CD4-positive, alpha-beta T cell treated with Interleukin-21 for 1 hour (primary cell): ENCODE measurements around the gene NOG.

Experiments used
- DNase-seq: peaks from one replicate; pipeline ENCODE4 v3.0.0-alpha.2; 2020

The NOG gene

DNA sequence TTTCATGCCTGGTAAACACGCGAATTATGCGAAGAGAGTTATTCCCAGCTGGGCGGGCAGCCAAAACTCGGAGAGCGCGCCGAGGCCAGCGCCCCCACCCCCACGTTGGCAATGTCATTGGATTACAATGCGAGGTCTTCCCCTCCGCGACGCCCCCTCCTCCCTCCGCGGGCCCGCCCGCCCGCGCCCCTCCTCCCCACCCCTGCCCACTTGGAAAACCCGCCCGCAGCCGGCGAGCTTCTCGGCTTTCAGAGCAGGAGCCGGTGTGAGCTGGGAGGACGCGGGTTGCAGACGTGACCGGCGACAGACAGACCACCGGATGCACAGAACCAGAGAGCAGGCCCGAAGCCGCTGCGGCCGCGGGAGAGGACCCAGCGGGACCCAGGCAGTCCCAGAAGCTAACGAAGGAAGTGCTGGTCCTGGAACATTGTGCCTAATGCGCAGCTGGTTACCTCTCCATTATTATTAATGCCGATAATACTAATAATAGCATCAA, 4.0 kb downstream of the NOG start:
- DNase-seq = no peak

DNA sequence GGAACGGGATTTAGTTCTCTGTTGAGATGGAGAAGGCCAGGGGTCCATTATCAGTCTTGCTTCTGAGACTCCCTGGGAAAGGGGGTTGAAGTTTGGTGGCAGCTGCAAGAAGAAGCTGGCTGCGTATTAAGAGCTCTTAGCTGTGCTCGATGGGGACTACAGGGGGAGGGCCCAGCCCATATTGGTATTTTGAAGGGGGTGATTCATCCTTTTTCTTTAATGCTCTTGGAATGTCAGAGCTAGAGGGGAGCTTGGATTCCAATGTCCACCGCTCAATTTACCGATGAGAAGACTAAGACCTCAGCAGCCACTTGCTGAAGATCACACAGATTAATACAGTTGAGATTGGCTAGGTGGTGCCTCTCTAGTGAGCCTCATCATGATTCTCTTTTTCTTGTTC, 5.0 kb downstream of the NOG start:
- DNase-seq = no peak

DNA sequence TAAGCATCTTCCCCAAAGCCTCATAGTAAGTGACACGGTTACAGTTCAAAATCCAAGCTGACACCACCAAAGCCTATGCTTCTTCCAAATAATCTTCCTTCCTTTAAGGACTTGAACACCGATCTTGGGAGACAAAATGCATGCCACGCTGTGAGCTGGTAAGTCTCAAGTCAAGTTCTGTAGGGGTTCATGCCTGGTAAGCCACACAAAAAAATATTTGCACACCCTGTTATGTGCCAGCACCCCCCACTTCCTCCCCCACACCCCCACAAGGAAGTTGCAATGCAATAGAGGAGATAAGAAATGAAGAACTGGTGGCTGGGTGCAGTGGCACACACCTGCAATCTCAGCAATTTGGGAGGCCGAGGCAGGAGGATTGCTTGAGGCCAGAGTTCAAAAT, 5.6 kb downstream of the NOG start:
- no peak for DNase-seq

DNA sequence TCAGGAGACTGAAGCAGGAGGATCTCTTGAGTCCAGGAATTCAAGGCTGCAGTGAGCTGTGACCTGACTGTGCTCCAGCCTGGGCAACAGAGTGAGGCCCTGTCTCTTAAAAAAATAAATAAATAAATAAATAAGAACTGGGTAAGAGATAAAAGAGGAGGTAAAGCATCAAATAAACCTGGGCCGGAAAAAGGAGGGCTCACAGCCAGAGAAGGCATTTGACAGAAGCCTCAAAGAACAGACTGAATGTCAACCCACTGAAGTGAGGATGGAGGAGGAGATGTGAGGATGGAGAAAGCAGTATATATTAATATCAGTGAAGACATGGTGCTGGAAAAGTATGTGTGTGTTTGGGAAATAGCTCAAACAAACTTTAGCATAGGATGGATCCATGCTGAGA, 6.1 kb downstream of the NOG start:
- no peak for DNase-seq

DNA sequence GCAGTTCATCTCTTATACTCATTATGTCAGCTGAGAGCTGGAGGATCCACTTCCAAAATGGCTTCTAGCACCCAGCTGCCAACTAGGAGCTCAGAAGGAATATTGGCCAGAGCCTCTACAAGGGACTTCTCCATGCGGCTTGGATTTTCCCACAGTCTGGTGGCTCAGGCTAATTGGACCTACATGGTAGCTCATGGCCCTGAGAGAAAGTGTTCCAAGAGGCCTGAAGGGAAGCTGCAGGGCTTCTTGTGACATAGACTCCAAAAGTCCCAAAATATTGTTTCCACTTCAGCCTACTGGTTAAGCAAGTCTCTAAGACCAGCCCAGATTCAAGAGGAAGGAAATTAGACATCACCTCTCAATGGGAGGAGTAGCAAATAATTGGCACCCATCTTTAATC, 6.8 kb downstream of the NOG start:
- no peak for DNase-seq

DNA sequence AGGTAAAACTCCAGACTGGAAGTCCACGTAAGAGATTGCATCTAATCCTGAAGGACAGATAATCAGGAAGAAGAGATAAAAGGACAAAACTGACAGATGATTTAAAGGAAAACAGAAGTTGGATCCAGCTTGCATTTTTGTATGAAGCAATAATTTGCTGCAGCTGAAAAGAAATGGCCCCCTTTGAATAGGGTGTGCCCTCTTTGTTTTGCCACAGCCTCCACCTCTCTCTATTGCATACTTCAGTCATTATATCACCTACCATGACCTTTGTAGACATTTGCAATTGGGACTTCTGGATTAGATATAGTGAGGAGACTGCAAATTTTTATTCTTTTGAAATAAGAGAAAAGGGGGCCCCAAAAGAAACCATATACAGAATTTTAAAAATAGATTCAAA, 8.1 kb downstream of the NOG start:
- no peak for DNase-seq

DNA sequence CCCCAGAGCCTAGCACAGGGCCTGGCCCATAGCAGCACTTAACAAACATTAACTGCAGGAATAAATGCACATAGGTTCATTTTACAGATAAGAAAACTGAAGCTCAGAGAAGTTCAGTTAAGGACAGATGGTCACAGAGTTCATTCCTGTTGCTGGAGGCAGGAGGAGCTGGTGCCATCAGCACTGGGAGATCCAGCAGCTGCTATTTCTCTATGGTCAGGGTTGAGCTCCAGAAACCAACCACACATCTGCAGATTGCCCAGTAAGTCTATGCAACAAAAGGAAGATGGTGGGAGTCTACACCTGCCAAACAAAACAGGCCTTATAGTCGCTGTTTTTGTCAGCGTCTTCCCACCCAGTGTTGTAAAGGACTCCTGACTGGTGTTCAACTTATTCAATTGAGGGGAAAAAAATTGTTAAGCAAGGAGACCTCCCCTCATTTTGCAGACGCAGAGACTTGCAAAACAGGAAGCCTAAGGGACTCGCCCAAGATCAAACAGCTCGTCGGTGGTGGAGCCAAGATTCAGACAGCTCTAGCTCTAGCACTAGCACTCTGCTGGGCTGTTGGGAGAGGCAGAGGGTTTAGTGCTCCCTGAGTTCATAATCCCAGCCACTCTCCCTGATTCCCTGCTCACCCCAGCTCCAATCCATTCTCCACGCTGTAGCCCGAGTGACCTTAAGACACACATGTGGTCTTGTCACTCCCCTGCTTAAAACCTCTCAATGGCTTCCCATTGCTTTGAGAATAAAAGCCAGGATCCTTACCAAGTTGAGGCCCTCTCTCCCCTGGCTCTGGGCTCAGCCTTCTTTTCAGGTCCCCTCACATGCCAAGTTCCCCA, 9.0 kb downstream of the NOG start:
- peak; percentile 19 for DNase-seq

DNA sequence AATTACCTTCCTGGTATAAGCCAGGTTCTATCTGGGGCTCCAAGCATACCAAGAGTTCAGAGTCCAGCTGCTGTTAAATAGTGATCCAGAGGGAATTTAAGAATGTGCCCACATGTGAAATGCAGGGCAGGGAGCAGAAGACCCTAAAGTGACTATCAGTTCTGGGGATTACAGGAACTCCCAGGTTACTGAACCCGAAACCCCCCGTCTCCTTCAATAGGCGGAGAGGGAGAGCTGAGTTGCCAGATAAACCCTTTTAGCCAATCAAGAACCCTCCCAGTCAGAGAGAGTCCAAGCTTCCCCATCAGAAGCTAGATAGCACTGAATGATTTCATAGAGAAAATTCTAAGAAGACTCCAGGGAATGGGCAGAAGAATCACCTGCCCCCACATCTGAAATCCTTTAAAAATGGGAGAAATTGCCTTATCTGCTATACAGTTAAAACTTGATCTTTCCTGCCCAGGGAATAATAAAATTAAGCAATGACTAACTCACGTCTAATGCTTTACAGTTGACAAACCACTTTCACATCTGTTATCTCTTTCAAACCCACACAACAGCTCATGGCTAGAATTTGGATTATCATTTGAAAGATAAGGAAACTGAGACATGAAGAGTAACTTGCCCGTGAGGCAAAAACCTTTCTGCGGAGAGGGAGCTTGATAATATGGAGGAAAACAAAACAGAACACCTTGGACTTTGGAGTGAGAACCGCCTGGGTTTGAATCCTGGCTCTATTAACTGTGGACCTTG, 10.2 kb downstream of the NOG start:
- no peak for DNase-seq

DNA sequence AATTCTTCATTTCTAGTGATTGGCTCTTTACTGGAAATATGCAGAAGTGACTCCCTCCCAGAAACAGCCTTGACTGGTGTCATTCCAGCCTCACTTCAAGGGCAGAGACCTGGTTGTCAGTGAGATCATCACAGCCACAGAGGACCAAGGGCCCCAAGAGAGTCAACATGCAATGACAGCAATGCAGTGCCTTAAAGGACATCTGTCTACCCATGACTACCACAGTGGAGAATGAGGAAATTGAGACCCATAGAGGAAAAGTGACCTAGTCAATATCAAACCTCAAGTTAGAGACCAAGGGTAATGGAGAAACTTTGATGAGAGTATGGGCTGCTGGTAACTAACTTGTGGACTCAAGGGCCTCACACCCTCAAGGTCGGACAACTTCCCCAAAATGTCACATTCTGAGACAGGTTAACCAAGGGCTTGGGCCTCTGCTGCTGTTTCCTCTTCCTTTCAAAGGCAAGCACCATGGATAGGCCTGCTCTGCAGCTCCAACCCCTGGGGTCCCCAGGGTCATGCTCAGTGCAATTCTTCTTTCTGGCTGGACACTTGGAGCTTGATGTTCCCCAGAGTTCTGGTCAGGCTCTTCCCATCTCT, 11.3 kb downstream of the NOG start:
- DNase-seq = no peak

DNA sequence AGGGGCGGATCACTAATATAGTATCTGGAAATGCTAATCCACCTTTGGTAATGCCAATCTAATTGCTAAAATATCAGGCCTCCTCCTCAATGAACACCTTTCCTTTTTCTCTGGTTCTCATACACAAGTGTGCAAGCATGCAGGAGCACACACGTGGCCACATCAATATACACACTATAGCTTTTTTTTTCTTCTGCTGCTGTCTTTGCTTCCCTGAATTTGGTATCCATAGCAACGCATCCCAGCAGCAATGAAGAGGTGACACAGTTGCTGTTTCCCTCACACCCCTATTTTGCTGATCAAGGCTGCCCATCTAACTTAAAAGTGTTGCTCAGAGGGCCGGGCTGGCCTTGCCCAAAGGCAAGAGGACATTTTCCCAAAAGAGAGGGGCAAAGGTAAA, 15.4 kb downstream of the NOG start:
- no peak for DNase-seq

DNA sequence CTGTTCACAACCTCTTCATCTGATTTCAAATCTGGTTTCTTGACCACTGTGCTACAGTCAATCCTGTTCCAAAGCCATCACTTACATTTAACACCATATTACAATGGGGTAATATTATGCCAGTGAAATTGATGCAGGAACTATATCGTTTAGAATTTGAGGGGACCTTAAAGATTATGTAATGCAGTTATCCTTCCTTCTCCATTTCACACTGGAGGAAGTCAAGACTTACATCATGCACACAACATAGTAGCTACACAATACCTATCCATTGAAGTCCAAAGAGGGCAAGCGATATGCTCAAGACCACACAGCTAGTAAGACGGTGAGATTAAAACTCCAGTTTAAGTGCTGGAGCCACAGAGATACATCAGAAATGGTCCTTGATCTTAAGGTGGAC, 16.8 kb downstream of the NOG start:
- no peak for DNase-seq

DNA sequence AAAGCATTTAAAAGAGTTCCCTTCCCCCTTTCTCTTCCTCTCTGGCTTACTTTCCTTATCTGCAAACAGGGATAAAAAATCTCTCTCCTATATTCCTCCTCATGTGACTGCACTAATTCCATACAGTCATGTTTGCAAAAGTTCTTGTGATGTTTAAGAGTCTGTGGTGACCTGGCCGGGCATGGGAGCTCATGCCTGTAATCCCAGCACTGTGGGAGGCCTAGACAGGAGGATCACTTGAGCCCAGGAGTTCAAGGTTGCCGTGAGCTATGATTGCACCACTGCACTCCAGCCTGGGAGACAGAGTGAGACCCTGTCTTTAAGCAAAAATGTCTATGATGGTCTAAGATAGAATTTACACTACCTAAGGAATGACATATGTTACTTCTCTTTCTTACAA, 19.6 kb downstream of the NOG start:
- DNase-seq = no peak

DNA sequence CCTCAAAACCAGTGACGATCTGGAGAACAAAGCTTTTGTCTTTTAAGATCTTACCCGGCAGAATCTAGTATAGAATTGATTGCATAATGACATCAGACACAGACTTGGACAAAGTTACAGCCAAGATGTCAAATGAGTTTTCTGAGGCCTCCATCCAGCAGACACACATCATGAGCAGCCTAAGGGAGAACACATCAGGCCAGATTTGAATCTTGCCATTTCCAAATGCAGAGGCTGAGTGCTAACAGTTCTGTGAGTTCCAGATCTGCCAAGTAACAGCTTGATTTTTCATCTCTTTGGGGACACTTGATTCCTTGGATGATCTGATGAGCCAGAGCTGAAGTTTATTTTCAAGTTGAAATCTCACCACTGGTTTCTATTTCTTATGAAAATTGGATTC, 21.0 kb downstream of the NOG start:
- DNase-seq = no peak

DNA sequence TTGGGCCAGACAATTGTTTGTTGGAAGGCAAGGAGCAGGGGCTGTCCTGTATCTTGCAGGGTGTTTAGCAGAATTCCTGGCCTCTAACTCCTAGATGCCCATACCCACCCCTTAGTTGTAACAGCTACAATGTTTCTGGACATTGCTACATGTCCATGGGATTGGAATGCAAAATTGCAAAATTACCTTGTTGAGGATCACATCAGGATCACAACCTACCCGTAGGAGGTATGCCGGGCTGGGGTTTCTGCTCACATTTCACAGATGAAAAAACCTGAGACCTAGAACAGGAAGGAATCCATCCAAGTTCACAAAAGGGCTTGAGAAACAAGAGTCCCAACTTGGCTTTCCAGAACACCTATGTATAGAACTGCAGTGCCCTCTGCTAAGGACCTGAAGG, 22.7 kb downstream of the NOG start:
- DNase-seq = no peak

DNA sequence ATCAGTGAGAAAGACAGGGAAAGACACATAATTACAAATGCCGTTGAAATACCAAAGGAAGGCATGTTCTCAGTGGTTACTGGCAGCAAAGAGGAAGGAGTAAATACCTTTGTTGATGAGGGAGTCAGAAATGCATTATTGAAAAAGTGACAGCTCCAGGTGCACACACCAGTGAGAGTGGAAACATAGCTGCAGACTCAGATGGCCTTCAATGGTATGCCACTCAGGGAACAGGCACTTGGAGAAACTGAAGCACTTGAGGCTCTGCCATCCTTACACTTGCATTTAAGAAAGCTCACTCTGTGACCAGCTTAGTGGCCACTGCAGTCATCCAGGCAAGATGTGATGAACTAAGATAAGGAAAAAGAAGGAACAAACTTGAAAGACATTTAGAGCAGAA, 29.9 kb downstream of the NOG start:
- no peak for DNase-seq

DNA sequence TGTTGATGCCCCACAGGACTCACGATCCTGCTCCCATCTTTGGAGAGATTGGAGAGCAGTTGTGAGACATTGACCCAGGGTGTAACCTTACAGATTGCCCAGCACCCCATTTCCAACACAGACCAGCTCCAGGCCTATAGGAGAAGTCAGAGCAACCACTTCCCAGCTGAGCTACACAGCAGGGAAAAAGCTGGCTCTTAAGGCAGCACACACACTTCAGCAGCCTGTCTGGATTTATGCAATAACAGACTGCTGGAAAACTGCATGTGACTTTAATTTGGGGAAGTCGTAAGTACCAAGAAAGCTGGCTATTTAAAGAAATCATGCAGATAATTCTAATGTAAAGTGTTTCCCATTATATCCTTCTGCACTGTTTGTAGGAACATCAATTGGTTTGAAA, 30.8 kb downstream of the NOG start:
- no peak for DNase-seq

DNA sequence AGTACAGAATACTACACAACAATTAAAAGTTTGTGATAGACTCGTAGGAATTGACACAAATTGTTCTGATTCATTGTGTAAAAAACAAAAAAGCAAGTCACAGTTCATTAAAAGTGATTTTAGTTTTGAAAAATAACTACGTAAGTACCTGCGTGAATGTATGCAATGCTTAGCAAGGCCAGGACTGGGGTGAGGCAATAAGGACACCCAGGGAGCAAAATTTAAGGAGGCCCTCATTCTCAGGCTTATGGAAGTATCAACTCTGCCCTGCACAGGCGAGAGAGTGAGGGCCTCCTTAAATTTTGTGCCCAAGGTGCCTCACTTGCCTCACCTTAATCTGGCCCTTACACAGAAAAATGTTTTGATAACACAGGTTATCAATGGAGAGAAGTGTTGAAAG, 31.4 kb downstream of the NOG start:
- DNase-seq = no peak

DNA sequence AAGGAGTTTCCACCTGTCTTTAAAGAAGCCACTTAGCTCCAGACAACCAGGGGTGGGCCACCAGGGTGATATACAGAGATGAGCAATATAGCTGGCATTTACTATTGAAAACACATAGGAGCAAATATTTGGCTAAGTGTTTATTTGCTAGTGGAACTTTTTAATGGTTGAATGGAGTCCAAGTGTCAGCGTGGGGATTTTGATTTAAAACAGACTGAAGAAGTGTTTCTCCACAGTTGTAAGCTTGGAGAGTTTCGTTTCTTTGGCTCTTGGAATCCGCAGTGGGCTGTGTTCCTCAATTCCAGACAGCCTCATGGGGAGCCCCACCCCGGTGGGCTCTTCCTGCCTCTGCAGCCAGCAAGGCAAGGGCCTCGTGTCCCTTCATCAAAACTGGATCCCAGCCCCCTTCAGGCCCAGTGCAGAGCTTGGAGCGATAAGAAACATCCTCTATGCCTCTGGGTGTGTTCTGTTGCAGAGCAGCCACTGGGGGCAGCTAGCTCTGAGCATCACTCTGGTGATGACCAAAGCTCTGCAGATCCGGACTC, 36.1 kb downstream of the NOG start:
- no peak for DNase-seq

DNA sequence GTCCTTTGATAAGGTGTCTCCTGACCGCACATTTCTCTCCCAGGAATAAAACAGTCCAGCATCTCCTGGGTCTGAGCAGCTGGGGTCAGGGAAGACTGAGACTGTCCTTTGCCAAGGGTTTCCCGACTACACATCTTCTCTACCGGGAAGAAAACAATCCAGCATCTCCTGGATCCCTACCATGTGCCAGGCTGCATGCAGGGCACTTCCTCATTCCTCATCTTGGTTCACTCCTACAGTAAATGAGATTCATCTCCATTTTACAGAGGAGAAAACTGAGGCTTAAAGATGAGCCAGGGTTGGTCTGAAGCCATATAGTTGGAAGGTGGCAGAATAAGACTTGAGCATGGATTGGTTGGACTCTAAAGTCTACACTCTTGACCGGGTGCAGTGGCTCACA, 36.7 kb downstream of the NOG start:
- DNase-seq = no peak

DNA sequence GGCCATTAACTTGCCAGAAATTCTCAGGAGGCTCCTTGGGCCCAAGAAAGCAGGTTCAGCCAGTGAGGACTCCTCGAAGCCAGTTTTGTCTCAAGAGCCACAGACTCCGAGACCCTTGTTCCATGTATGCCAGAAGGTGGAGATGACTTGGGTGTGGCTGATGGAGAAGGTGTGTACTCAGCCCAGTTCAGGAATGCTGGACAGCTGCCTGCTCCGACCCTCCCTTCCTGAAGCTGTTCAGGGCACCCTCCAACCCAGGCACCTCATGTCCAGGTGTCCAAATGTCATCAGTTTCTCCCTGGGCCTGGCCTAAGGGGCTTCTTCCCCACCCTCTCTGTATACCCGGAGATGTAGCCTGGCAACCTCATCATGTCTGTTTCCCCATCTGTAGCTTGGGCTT, 40.2 kb downstream of the NOG start:
- DNase-seq = no peak

DNA sequence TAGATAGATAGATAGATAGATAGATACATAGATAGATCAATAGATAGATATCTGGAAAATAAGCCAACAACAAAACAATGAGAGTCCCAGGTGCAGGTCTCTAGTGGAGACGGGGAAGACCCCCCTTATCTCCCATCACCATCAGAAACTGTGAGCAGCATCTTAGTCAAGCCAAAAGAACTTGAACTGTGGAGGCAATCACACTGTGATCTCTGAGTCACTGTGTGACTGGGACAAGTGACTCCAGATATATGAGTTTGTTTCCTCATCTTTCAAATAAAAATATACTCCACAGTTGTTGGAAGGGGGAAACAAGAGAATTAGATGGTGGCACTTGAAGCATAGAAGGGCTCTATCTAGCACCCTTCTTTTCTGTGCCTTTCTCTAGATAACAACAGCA, 42.1 kb downstream of the NOG start:
- DNase-seq = no peak

DNA sequence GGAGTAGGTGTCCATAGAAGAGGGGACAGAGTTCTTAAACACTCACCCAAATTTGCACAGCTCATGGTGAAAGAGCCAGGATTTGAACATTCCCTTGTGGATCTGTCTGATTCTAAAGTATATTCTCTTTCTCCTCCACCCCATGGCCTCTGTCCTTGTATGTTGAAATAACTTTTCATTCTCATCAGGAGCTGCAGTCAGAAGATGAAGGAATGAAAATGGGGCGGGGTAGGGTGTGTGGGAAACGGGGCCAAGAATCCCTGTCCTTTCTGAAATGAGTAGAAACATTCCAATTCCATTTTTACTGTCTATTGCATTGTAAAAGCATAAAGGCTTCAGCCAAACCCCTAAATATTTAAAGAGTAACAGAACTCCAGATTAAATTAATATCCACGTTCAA, 42.8 kb downstream of the NOG start:
- no peak for DNase-seq

DNA sequence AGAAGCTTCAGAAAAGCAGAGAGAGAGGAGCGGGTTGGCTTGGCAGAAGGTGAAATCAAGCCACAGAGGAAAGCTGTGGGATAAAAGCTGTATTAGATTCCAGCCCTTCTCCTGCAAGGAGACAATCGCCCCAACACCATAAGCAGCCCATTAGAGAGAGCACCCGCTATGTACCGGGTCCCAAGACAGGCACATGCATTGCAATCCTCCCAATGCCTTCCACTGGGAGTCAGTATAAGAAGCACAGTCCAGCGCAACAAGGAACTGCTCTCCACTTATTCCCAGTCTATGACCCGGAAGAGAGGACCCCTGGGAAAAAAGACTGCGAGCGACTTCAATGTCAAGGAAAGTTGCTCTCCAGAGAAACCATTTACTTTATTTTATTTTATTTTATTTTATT, 43.8 kb downstream of the NOG start:
- no peak for DNase-seq

DNA sequence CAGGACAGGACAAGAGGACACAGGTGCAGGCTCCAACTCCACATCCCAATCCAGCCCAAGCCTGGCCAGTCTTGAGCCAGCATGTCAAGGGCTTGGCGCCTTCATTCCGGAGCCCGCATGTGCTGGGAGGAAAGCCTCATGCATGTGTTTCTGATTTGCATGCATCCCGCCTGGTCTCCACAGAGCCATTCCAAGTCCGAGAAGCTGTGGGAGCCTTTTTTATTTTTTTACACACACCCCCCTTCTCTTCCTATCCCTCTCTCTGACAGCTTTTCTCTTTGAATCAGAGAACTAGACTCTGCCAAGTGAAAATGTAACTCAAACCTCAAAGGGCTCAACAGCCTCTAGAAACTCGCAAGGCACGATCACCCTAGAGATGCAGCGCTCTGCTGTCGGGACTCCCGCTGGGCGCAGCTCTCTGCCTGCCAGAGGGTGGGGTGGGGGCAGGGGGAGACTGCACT, 45.1 kb downstream of the NOG start:
- no peak for DNase-seq
